ENCODE data around the gene CATSPER2.
"Not testable (repeated sequence)": the region's sequence is repeated elsewhere in the genome, so short reads cannot be mapped to it uniquely, and the experiment has no call there.

CATSPER2 gene

DNA sequence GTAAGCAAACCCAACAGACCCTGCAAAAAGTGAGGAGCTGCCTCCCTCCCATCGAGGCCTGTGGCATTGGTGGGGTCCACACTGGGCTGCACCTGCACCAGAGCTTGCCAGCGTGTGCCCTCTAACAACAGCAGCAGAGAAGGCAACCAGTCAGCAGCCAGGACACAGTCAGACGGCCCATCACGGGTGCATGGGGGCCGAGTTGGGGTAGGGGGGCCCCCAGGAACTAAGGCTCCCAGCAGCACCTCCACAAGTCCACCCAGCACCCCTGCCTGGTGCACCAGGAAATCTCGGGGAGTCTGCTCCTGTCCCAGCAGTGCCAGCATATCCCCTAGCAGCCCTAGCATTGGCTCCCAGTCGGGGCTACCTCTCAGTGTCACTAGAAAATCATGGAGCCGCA is 30.9 kb downstream of the CATSPER2 start:
- H3K4me1 Mint-ChIP-seq, H3K27me3 Mint-ChIP-seq, H3K36me3 Mint-ChIP-seq, H3K9me3 Mint-ChIP-seq, H3K27ac Mint-ChIP-seq, H3K4me3 Mint-ChIP-seq: not testable (repeated sequence)

DNA sequence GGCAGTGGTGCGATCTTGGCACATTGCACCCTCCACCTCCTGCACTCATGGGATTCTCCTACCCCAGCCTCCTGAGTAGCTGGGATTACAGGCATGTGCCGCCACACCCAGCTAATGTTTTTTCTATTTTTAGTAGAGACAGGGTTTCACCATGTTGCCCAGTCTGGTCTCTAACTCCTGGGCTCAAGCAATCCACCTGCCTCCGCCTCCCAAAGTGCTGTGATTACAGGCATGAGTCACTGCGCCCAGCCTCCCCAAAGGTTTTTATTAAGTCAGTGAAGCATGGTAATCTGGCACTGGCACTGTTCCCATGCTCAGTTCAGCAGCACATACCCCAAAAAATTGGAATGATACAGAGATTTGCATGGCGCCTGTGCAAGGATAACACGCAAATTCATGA is 46.4 kb downstream of the CATSPER2 start:
- not testable (repeated sequence) for H3K4me1 Mint-ChIP-seq, H3K9me3 Mint-ChIP-seq, H3K27ac Mint-ChIP-seq, H3K36me3 Mint-ChIP-seq, H3K4me3 Mint-ChIP-seq, H3K27me3 Mint-ChIP-seq

DNA sequence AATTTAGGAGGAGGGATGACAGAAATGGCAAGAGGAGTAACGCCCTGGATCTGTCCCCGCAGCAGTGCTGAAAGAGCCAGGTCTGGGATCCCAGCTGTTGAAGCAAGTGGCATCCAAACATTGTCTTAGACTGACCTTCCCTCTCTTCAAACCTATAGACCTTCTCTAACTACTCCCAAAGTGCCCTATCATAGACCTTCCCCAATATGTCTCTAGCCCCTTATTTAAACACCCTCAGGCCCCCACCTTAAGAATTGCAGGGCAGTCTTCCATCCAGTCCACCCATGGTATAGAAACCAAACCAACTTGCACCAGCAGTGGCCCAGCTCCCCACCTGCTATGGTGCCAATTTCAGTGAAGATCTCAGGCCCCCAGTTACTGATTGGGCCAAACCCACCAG is 48.4 kb downstream of the CATSPER2 start:
- not testable (repeated sequence) for H3K9me3 Mint-ChIP-seq, H3K36me3 Mint-ChIP-seq, H3K4me3 Mint-ChIP-seq, H3K27ac Mint-ChIP-seq, H3K4me1 Mint-ChIP-seq
- peaks cover 11% of the 10 kb centered on the region for H3K27me3 Mint-ChIP-seq

DNA sequence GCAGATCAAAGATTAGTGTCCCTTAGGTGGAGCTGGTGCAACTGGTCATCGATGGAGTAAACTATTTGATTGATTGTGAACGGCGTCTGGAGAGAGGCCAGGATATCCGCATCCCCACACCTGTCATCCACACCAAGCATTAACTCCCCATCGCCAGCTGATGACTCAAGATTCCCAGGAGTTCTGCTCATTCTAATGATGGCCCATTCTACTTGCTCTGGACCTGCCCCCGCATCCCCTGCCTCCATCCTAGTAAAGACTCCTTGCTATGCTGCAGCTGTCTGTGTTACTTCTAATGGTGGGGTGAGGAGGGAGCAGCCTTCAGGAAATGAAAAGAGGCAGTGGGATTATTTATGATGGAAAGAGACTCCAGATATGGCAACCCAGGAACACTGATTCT is 49.5 kb downstream of the CATSPER2 start:
- H3K4me1 Mint-ChIP-seq: not testable (repeated sequence)

DNA sequence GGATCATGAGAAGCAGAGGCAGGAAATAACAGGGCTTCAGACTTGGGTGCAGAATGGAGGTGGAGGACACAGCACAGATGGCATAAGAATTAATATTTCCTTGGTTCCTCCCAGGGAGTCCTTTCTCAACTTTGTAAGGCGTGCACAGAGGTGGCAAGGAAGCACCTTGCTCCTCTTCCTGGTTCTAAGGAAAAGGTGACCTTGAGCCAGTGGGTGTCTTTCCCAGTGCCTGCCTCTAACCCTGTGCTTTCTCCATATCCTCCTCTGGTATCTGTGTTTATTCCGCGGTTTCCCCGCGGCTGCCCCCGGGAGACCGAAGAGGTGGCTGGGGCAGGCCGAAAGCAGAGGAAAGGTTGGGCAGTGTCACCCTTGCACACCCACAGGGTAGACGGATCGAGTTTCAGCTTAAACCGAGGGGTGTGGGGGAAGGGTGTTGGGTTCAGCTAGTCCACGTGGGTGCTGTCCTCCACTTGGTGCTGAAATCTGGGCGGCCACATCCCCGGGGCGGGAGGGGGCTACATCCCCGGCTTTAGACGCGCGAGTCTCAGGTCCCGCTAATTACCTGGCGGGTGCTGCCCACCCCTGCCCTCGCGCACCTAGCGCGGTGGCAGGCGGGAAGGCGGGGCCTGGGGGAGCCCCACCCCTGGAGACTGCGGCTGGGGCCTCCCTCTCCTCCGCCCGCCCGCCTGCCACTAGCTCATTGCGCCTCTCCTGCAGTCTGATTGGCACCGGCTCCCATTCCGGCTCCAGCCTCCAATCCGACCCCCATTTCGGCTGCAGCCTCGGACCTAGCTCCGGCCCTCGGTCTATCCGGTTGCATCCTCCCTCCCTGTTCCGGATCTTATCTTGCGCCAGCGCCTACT is 55.1 kb downstream of the CATSPER2 start, which contains the start of gene CKMT1B:
Gene CKMT1B, plus strand, starts transcription at position 700 of the 863 bp plus-strand sequence. CDS start 192 bp downstream, outside the sequence.
- H3K27ac Mint-ChIP-seq, H3K4me1 Mint-ChIP-seq, H3K4me3 Mint-ChIP-seq, H3K36me3 Mint-ChIP-seq, H3K9me3 Mint-ChIP-seq: not testable (repeated sequence)
- H3K27me3 Mint-ChIP-seq: peaks cover 11% of the 10 kb centered on the region

More for the DNA sequence above, 49.5 kb downstream of the CATSPER2 start:
- not testable (repeated sequence) for H3K36me3 Mint-ChIP-seq, H3K9me3 Mint-ChIP-seq, H3K4me3 Mint-ChIP-seq, H3K27ac Mint-ChIP-seq
- H3K27me3 Mint-ChIP-seq: peaks cover 11% of the 10 kb centered on the region

DNA sequence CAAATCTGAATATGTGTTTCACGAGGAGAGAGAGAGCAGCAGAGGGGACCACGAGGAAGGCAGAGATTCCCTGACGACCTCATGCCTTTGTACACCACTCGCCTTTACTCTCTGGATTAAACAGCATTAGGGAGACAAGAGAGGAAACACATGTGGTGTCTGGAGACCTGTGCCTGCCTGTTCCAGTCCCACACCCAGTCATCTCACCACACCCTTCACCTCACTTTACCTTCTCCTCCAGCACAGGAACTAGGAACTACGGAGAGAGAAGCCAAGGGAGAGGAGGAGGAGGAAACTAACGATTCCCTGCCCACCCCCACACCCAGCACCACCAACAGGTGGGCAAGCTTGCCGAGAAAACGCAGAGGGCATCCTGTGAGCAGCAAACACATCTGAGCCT is 55.8 kb downstream of the CATSPER2 start:
- H3K9me3 Mint-ChIP-seq, H3K4me1 Mint-ChIP-seq, H3K27me3 Mint-ChIP-seq, H3K27ac Mint-ChIP-seq, H3K36me3 Mint-ChIP-seq, H3K4me3 Mint-ChIP-seq: not testable (repeated sequence)

DNA sequence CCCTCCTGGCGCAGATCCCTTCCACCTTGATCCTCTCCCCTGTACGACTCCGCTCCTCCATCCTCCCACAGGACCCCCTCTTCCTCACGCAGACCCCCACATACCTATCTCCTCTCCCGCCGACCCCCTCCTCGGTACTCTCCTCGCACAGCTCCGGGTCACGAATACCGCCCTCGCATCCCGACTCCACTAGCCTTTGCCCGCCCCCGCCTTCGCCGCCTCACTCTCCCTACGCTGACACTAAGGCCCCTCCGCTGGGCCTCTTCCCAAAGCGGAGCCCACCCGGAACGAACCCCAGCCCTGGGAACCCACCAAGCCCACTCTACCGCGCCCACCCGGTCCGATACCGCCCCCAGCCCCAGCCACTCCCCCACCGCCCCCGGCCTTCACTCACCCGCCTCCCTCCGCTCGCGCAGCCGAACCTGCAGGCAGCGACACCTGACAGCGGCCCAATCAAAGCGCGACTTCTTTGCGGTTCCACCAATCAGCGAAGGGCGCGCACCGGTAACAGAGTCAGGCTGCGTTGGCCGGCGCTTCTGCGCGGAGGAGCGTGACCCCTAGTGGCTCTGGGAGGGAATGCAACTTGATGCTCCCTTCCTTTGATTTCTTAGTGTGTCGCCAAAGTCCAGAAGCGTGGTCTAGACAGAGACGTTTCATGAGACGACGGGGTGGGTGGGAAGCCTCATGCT is 58.7 kb downstream of the CATSPER2 start, which contains the start of gene PPIP5K1:
Gene PPIP5K1, minus strand, starts transcription at position 431 of the 689 bp plus-strand sequence. CDS start 5,704 bp downstream, outside the sequence.
- not testable (repeated sequence) for H3K27ac Mint-ChIP-seq, H3K36me3 Mint-ChIP-seq, H3K9me3 Mint-ChIP-seq, H3K4me1 Mint-ChIP-seq, H3K4me3 Mint-ChIP-seq, H3K27me3 Mint-ChIP-seq
